GM19043 (cell line): ENCODE data around the gene XRN2.
"Not testable (repeated sequence)": the region's sequence is repeated elsewhere in the genome, so short reads cannot be mapped to it uniquely, and the experiment has no call there.

Experiments used
- ATAC-seq: cut with Tn5 transposase; IDR thresholded peaks from one replicate; pipeline ENCODE4 v1.9.1; 2021; ENCODE audit warnings: low read depth; ENCODE audit not compliant: unreplicated experiment

Gene XRN2

GRCh38 chr20:21344206-21344900 lies 41.2 kb downstream of the XRN2 start:
- no peak for ATAC-seq

DNA sequence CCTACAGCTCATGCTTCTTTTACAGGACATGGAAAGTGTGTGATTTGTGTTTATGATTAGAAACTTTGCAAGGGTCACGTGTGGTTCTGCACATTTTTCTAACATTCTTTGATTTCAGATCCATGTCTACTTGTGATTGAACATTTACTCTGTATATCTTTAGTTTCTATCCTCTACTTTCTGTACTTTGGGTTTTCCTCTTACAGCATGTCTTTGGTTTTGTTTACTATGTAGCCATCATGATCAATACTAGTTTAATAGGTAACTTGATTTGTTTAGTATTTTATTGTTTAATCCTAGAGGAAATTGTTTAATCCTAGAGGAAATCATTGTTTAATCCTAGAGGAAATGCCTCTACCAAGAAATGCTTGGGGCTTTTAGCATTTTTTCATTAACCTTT lies 41.8 kb downstream of the XRN2 start:
- ATAC-seq = no peak

- ATAC-seq = no peak
Measured at GRCh38 chr20:21352703-21353102, 49.6 kb downstream of the XRN2 start.

DNA sequence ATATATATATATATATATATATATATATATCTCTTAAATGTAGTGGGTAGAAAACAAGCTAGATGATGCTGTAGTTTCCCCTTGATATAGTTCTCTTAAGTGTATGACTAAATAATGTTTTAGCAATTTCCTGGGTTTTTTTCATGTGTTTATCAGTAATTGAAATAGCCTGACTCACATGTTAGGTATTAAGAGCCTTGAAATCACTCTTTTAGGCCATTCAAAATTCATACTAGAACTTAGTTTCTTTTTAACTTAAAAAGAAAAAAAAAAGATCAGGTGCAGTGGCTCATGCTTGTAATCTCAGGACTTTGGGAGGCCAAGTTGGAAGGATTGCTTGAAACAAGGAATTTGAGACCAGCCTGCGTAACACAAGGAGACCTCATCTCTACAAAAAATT lies 50.1 kb downstream of the XRN2 start:
- ATAC-seq = no peak

DNA sequence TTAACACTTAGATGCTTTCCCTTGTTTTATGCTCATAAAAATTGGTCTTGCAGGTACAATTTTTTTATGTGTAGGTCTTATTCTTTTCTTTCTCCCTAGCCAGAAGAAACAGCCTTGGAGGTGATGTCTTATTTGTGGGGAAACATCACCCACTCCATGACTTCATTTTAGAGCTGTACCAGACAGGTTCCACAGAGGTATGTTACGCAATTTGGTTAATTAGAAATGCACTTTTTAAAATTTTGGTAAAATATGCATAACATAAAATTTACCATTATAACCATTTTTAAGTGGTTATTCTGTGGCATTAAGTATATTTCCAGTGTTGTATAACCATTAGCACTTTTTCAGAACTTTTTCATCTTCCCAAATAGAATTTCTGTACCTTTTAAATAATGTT lies 52.9 kb downstream of the XRN2 start:
- no peak for ATAC-seq

DNA sequence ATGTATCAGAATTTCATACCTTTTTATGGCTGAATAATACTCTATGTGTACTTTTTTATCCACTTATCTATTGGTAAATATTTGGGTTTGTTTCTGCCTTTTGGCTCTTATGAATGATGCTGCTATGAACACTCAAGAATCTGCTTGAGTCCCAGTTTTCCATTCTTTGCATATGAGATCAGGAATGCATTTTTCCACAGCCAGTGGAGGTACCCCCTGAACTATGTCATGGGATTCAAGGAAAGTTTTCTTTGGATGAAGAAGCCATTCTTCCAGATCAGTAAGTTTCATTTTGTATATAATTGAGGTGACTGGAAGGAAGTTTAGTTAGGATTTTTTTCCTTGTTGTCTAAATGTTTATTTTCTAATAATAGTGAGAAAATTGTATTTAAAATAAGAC lies 53.3 kb downstream of the XRN2 start:
- ATAC-seq = no peak

DNA sequence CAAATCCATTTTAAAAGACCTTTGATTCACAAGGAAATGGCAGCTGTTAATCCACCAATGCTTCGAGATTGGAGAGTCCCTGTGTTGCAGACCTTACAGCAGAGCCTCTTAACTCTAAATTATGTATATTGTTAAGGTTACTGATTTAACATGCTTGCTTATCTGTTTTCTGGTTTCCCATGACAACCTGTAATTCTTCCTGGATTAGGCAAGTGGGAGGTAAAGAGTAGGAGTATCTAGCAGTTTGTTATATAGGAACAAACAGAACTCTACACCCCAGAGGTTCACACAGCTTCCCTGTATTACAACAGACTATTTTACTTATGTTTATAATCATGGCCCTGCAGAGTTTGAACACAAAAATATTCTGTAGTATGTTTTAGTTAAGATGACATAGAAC lies 54.7 kb downstream of the XRN2 start:
- no peak for ATAC-seq

GRCh38 chr20:21358737-21359136 lies 55.6 kb downstream of the XRN2 start:
- no peak for ATAC-seq

- no peak for ATAC-seq
Measured at GRCh38 chr20:21360705-21361104, 57.6 kb downstream of the XRN2 start.

DNA sequence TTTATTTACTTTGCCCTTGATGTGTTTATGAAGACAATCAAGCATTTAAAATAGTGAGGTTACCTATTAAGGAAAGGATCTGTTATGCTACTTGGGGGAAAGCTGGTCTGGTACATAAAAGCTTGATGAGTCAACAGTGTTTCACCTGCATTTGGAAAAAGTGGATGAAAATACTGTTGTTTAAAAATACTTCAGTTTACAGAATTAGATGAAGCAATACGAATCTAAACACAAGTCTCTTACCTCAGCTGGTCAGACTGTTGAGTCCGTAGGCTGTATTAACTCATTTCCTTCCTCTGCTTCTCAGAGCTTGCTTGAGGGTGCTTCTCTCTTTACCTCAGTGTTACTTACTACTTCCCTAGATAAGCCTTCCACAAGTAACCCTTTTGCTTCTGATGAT lies 58.1 kb downstream of the XRN2 start:
- ATAC-seq = no peak

DNA sequence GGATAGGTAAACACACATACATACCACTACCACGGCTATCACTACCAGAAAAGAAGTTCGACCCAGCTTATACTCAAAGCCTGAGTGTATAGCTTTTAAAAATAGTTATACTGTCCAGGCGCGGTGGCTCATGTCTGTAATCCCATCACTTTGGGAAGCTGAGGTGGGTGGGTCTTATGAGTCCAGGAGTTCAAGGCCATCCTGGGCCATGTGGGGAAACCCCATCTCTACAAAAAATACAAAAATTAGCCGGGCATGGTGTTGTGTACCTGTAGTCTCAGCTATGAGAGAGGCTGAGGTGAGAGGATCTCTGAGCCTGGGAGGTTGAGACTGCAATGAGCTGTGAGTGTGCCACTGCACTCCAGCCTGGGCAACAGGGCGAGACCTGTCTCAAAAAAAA lies 61.3 kb downstream of the XRN2 start:
- ATAC-seq = no peak

GRCh38 chr20:21365771-21366170 lies 62.6 kb downstream of the XRN2 start:
- ATAC-seq = no peak

DNA sequence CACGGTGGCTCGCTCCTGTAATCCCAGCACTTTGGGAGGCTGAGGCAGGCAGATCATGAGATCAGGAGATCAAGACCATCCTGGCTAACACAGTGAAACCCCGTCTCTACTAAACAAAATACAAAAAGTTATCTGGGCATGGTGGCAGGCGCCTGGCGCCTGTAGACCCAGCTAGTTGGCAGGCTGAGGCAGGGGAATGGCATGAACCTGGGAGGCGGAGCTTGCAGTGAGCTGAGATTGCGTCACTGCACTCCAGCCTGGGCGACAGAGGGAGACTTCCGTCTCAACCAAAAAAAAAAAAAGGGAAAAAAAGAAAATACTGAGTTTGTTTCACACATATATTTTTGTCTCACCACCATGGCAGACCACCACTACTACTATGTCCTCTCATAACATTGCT lies 63.1 kb downstream of the XRN2 start:
- ATAC-seq = not testable (repeated sequence)

DNA sequence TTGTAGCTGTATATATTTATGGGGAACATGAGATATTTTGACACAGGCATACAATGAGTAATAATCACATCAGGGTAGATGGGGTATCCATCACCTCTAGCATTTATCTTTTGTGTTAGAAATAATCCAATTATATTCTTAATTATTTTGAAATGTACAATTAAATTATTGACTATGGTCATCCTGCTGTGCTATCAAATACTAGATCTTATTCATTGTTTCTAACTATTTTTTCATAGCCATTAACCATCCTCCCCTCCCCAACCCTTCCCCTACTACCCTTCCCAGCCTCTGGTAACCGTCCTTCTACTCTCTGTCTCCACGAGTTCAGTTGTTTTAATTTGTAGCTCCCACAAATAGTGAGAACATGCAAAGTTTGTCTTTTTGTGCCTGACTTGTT lies 65.7 kb downstream of the XRN2 start:
- no peak for ATAC-seq

DNA sequence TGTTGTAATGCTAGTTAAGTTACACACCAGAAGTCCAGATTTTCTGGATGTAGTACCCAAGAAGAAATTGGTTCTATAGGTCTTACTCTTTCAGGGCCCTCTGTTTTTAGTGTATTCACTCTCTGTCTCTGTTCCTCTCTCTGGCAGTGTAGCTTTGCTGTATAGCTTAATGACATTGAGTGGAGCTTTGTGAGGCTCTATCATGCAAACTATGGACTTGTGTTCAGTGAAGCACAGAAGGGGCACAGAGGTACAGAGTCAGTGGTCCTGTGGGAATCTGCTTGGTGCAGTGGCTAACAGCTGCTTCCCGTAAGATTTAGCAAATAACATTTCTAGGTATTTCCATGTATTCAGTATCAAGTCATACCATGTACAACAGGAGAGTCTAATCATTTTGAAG lies 68.1 kb downstream of the XRN2 start:
- ATAC-seq = no peak

DNA sequence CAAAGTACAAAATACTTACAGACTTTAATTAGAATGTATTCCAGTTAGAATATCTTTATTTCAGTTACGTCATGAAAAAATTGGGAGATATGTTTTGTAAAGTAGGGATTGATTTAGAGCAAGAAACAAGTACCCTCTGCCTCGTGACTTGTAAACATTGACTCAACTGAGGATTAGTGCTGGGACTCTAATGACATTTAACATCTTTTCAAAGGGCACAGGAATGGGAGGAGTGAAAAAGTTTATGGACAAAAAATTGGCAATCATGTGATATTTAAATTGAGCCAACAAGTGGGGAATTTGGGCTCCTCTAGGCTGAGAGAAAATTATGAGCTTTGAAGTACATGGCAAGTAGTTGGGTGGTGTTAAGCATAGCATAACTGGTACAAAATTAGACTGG lies 68.9 kb downstream of the XRN2 start:
- ATAC-seq = no peak

GRCh38 chr20:21373436-21373835 lies 70.3 kb downstream of the XRN2 start:
- no peak for ATAC-seq

DNA sequence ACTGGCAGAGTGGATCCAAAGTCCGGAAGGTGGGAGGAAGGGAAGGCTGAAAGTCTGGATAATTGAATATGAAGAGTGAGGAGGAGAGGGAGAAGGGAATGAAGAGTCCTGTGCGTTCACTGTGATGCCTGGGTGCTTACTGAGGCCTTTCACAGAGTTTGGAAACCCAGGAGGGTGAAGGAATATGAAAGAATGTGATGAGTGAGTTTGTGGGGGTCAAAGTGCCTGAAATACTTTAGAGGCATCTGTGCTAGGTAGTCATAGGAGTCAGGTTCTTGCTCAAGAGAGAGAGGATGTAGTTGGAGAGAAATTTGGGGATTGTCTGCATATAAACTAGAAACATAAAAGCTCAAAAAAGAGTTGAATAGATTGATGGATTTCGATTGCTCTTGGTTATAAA lies 73.5 kb downstream of the XRN2 start:
- ATAC-seq = no peak

- ATAC-seq = no peak
Measured at GRCh38 chr20:21377701-21378100, 74.6 kb downstream of the XRN2 start.

DNA sequence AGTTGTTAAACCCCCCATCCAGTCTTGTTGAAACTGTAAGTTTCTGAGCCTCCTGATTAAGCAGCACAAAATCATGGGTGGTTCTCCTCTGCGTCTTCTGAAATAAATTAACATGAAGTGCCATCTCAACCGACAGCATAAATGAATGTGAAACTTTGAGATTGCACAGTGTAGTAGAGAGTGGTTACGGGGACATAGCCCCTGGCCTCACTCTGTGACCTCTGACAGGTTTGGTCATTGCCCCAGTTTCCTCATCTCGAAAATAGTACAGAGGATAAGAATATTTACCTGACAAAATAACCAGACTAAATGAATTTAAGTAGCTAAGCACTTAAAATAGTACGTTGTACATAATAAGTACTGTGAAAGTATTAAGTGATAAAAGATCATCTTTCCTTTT lies 75.1 kb downstream of the XRN2 start:
- no peak for ATAC-seq

GRCh38 chr20:21380711-21381110 lies 77.6 kb downstream of the XRN2 start:
- ATAC-seq = no peak

DNA sequence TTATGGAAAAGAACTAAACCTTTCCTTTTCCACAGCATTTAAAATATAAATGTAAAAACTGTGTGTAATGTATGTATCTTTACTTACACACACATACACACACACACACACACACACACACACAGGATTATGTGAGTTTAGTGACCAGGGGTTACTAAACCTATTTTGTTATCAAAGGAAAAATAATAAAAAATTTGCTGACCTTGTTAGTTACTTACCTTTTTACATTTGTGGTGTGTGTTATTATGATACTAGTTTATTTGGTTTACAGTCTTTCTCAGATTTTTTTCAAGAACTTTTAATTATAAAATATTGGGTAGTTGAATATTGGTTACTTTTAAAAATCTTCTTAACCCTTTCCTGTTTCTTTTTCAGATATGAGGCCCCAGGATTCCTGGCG lies 78.5 kb downstream of the XRN2 start:
- ATAC-seq = no peak

- no peak for ATAC-seq
Measured at GRCh38 chr20:21384308-21384892, 81.3 kb downstream of the XRN2 start.
